OCI-LY7 (cell line): Measurements from ENCODE around the gene LRRC8E. TPM values are rescaled to one million over a fixed set of nuclear protein-coding genes. Genes with fewer than 3 reads are reported as not detected.
A peak's percentile ranks its signal among the peaks of the same experiment; 100 is the strongest.

ENCODE experiments used
- BruUV-seq: library from RNA; stranded (reverse); fragments of 400-500 nt; replicated peaks from 2 replicates; lab custom pipeline; 2021; lab: Mats Ljungman, UMichigan
- CTCF ChIA-PET: fragments of 300-600 bp; sonication (Branson Sonifier 250); formaldehyde crosslinking; loops from one replicate; lab custom pipeline; 2022; ENCODE audit warnings: antibody characterized with exemption; ENCODE audit not compliant: unreplicated experiment; lab: Charles Lee
- POLR2A ChIA-PET: fragments of 300-600 bp; sonication (Branson Sonifier 250); formaldehyde crosslinking; loops from one replicate; lab custom pipeline; 2022; ENCODE audit warnings: antibody characterized with exemption; lab: Charles Lee
- DNase-seq: peaks from one replicate; pipeline ENCODE4 v3.0.0-alpha.2; 2015; ENCODE audit warnings: low spot score
- H2AFZ ChIP-seq: fragments of 200-600 bp; sonication (generic), shearing (Covaris generic); 2 replicates; pipeline ENCODE4 v1.6.1; 2014; ENCODE audit warnings: mild to moderate bottlenecking, antibody characterized with exemption, low read length, moderate library complexity
- H3K27ac ChIP-seq: fragments of 200-600 bp; sonication (generic); 2 replicates; pipeline ENCODE4 v1.5.1; 2014; ENCODE audit warnings: mixed run types, low read depth, mild to moderate bottlenecking, moderate library complexity, low read length, inconsistent platforms; ENCODE audit not compliant: poor library complexity, severe bottlenecking
- H3K36me3 ChIP-seq: fragments of 200-600 bp; sonication (generic); 2 replicates; pipeline ENCODE4 v1.6.1; 2014; ENCODE audit warnings: mild to moderate bottlenecking, antibody characterized with exemption, low read length, moderate library complexity, mixed read lengths; ENCODE audit not compliant: insufficient read depth
- H3K4me1 ChIP-seq: fragments of 200-600 bp; sonication (generic); 2 replicates; pipeline ENCODE4 v1.5.1; 2014; ENCODE audit warnings: mild to moderate bottlenecking, low read length; ENCODE audit not compliant: insufficient read depth, poor library complexity, severe bottlenecking
- H3K4me2 ChIP-seq: fragments of 200-600 bp; sonication (generic); 2 replicates; pipeline ENCODE4 v1.6.1; 2014; ENCODE audit warnings: mild to moderate bottlenecking, low read length
- H3K4me3 ChIP-seq: fragments of 200-600 bp; sonication (generic); 2 replicates; pipeline ENCODE4 v1.5.1; 2014; ENCODE audit warnings: mild to moderate bottlenecking, low read depth, low read length; ENCODE audit not compliant: poor library complexity, severe bottlenecking
- H3K79me2 ChIP-seq: fragments of 200-600 bp; sonication (generic); 2 replicates; pipeline ENCODE4 v1.6.1; 2016; ENCODE audit warnings: low read depth, mild to moderate bottlenecking, low read length, moderate library complexity, mixed read lengths; ENCODE audit not compliant: insufficient read depth
- H3K9me2 ChIP-seq: fragments of 200-600 bp; sonication (generic); 2 replicates; pipeline ENCODE4 v1.6.1; 2016; ENCODE audit warnings: mild to moderate bottlenecking, low read length, mixed read lengths; ENCODE audit not compliant: insufficient read depth
- H3K9me3 ChIP-seq: fragments of 200-600 bp; sonication (generic); 2 replicates; pipeline ENCODE4 v1.6.1; 2014; ENCODE audit warnings: mild to moderate bottlenecking, mixed run types, low read length, mixed read lengths
- H4K20me1 ChIP-seq: fragments of 200-600 bp; sonication (generic); 2 replicates; pipeline ENCODE4 v1.6.1; 2014; ENCODE audit warnings: mild to moderate bottlenecking, antibody characterized with exemption, low read length, moderate library complexity, mixed read lengths; ENCODE audit not compliant: insufficient read depth
- EZH2phosphoT487 ChIP-seq: fragments of 200-600 bp; sonication (generic); IDR thresholded peaks from 2 replicates; pipeline ENCODE4 v1.6.1; 2018; ENCODE audit warnings: low read depth, borderline replicate concordance, mild to moderate bottlenecking, mixed run types, antibody characterized with exemption, low read length, moderate library complexity, mixed read lengths
- intact Hi-C: fragments of 100-400 bp; cut with micrococcal nuclease; formaldehyde crosslinking; loops from one replicate; pipeline ENCODE4 v1.10.0; 2022; ENCODE audit not compliant: unreplicated experiment
- total RNA-seq, 2 experiments: library from RNA; depleted of rRNA in 1 of 2; stranded (reverse); fragments of >200 nt in 1 of 2; shearing (Covaris generic) in 1 of 2; gene quantifications; 2 replicates each; pipeline ENCODE4 v1.2.3, GENCODE V29; 2014 to 2022
- TF ChIP-seq, protein P1 (sequence below): fragments of 200-600 bp; sonication (generic); conservative IDR thresholded peaks from 2 replicates; pipeline ENCODE4 v1.5.1; 2014; ENCODE audit warnings: mild to moderate bottlenecking, antibody characterized with exemption, low read length, moderate library complexity, mixed read lengths

LRRC8E gene
- total RNA-seq, 2 experiments from 2014 or later, result not detected

DNA sequence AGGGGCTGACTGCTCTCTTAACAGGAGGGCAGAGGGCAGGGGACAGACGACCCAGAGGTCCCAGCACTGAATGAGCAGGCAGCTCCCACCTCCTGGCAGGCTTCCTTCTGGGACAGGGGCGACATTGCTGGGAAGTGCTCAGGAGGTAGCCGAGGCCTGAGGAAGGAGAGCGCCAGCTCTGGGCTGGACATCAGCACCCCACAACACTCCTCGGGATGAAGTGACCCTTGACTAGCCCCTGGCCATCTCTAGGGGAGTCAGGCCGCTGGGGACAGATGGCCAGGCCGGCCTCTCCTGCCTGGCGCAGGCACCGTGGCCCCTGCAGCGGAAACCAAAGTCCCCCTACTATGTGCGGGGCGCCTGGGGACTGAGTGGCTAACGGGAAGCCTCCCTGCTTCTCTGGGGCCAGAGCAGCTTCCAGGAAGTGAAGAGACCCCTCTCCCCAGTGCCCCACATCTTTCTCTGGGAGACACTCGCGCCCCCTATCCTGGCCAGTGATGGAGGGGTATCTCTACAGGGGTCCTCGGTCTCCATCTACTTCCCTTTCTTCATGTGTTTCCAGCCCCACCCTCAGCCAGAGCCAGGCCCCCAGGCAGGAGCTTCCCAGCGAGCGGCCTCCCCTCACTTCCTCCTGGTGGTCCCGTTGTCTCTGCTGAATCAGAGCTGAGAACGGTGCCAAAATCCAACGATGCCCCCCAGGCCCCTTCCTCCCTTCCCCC is 24.2 kb upstream of the LRRC8E start:
- Histone ChIP-seq H3K4me2 (no peak overlapping the region), H4K20me1 (no peaks in the 10 kb centered on the region), H3K79me2 (no peaks in the 10 kb centered on the region), H3K4me3 (no peak overlapping the region), H3K36me3 (no peaks in the 10 kb centered on the region), H3K4me1 (peaks cover 14% of the 10 kb centered on the region), H3K9me2 (no peaks in the 10 kb centered on the region), H3K27ac (no peak overlapping the region), H2AFZ (no peak overlapping the region), H3K9me3 (no peaks in the 10 kb centered on the region)
- CTCF ChIA-PET, result no interaction called here
- DNase-seq, result no peak
- intact Hi-C loops, result no loop called here
- BruUV-seq, result no TSS peak
- POLR2A ChIA-PET, result no interaction called here
- TF ChIP-seq EZH2phosphoT487, result no peak
- TF ChIP-seq, protein P1, sequence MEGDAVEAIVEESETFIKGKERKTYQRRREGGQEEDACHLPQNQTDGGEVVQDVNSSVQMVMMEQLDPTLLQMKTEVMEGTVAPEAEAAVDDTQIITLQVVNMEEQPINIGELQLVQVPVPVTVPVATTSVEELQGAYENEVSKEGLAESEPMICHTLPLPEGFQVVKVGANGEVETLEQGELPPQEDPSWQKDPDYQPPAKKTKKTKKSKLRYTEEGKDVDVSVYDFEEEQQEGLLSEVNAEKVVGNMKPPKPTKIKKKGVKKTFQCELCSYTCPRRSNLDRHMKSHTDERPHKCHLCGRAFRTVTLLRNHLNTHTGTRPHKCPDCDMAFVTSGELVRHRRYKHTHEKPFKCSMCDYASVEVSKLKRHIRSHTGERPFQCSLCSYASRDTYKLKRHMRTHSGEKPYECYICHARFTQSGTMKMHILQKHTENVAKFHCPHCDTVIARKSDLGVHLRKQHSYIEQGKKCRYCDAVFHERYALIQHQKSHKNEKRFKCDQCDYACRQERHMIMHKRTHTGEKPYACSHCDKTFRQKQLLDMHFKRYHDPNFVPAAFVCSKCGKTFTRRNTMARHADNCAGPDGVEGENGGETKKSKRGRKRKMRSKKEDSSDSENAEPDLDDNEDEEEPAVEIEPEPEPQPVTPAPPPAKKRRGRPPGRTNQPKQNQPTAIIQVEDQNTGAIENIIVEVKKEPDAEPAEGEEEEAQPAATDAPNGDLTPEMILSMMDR, result no peak

GRCh38 chr19:7864690-7865074 is 23.6 kb upstream of the LRRC8E start:
- Histone ChIP-seq H2AFZ (no peak overlapping the region), H3K4me2 (no peak overlapping the region), H4K20me1 (no peaks in the 10 kb centered on the region), H3K9me3 (no peaks in the 10 kb centered on the region), H3K36me3 (no peaks in the 10 kb centered on the region), H3K27ac (no peak overlapping the region), H3K9me2 (no peaks in the 10 kb centered on the region), H3K79me2 (no peaks in the 10 kb centered on the region), H3K4me1 (peaks cover 18% of the 10 kb centered on the region), H3K4me3 (no peak overlapping the region)
- TF ChIP-seq EZH2phosphoT487, result no peak
- TF ChIP-seq, protein P1, result no peak
- CTCF ChIA-PET, result no interaction called here
- intact Hi-C loops, result no loop called here
- POLR2A ChIA-PET, result no interaction called here
- BruUV-seq, result no TSS peak
- no peak for DNase-seq

- DNase-seq, result peak; percentile 18
- H3K4me1 ChIP-seq, result peaks cover 24% of the 10 kb centered on the region
- H2AFZ ChIP-seq, result no peak overlapping the region
- no peak overlapping the region for H3K4me2 ChIP-seq
- POLR2A ChIA-PET, result no interaction called here
- intact Hi-C loops, result no loop called here
- H3K36me3 ChIP-seq, result no peaks in the 10 kb centered on the region
- H3K79me2 ChIP-seq, result no peaks in the 10 kb centered on the region
- H3K27ac ChIP-seq, result no peak overlapping the region
- CTCF ChIA-PET, result no interaction called here
- TF ChIP-seq, protein P1, result no peak
- no peak for TF ChIP-seq EZH2phosphoT487
- no peaks in the 10 kb centered on the region for H3K9me2 ChIP-seq
- BruUV-seq, result no TSS peak
- H3K4me3 ChIP-seq, result no peak overlapping the region
- H3K9me3 ChIP-seq, result no peaks in the 10 kb centered on the region
- no peaks in the 10 kb centered on the region for H4K20me1 ChIP-seq
Observed at GRCh38 chr19:7865262-7865911, 22.9 kb upstream of the LRRC8E start.
